Panc1 (cell line): ENCODE data around the gene SUGCT. TPM values are rescaled to one million over a fixed set of nuclear protein-coding genes. Genes with fewer than 3 reads are reported as not detected.

Experiments used
- ATAC-seq: fragments of 200-7000 bp; cut with Tn5 transposase; 2 replicates; pipeline ENCODE4 v1.9.1; 2020; ENCODE audit warnings: mild to moderate bottlenecking, moderate library complexity
- BruUV-seq: library from RNA; stranded (reverse); fragments of 400-500 nt; replicated peaks from 2 replicates; lab custom pipeline; 2021; lab: Mats Ljungman, UMichigan
- CTCF ChIA-PET: fragments of 300-600 bp; sonication (Branson Sonifier 250); formaldehyde crosslinking; loops from one replicate; lab custom pipeline; 2022; ENCODE audit warnings: antibody characterized with exemption; lab: Charles Lee
- POLR2A ChIA-PET: fragments of 300-600 bp; sonication (Branson Sonifier 250); formaldehyde crosslinking; loops from one replicate; lab custom pipeline; 2022; ENCODE audit warnings: antibody characterized with exemption; lab: Charles Lee
- DNase-seq: peaks from one replicate; pipeline ENCODE4 v3.0.0-alpha.2; 2010; ENCODE audit warnings: low read depth, low spot score
- H3K27ac ChIP-seq: 2 replicates; pipeline ENCODE4 v1.5.1; 2011; ENCODE audit warnings: mild to moderate bottlenecking, low read length, inconsistent platforms
- H3K27me3 ChIP-seq: fragments of 200-500 bp; sonication (Bioruptor generic); 2 replicates; pipeline ENCODE4 v1.6.0; 2014; ENCODE audit warnings: low read length, inconsistent platforms; ENCODE audit not compliant: control insufficient read depth, insufficient read depth
- H3K36me3 ChIP-seq: fragments of 200-500 bp; sonication (Bioruptor generic); 2 replicates; pipeline ENCODE4 v1.5.1; 2014; ENCODE audit warnings: inconsistent platforms, mild to moderate bottlenecking, low read length, moderate library complexity; ENCODE audit not compliant: control insufficient read depth, insufficient read depth
- H3K4me1 ChIP-seq: 2 replicates; pipeline ENCODE4 v1.5.1; 2011; ENCODE audit warnings: inconsistent platforms, mild to moderate bottlenecking, low read length, moderate library complexity; ENCODE audit not compliant: control insufficient read depth, insufficient read depth
- H3K4me3 ChIP-seq, 2 experiments: 2 replicates each; pipeline ENCODE4 v1.5.1; 2011 to 2012; ENCODE audit warnings: low read depth in 2 of 2, low read length in 2 of 2, mild to moderate bottlenecking in 2 of 2, inconsistent platforms in 1 of 2, moderate library complexity in 1 of 2
- H3K9me3 ChIP-seq: fragments of 200-500 bp; sonication (Bioruptor generic); 2 replicates; pipeline ENCODE4 v1.5.1; 2014; ENCODE audit warnings: low read depth, mild to moderate bottlenecking, inconsistent platforms, low read length, moderate library complexity; ENCODE audit not compliant: control insufficient read depth, insufficient read depth
- CTCF ChIP-seq: fragments of 450-650 bp; IDR thresholded peaks from 2 replicates; pipeline ENCODE4 v1.5.1; 2017; ENCODE audit warnings: mild to moderate bottlenecking
- POLR2AphosphoS5 ChIP-seq: IDR thresholded peaks from 2 replicates; pipeline ENCODE4 v1.6.1; 2012; ENCODE audit warnings: mild to moderate bottlenecking, low read depth, low read length, moderate library complexity
- SIN3A ChIP-seq: IDR thresholded peaks from 2 replicates; pipeline ENCODE4 v1.6.1; 2012; ENCODE audit warnings: low read depth, mild to moderate bottlenecking, low read length, moderate library complexity, borderline replicate concordance; ENCODE audit not compliant: insufficient read depth
- TCF7L2 ChIP-seq: IDR thresholded peaks from 2 replicates; pipeline ENCODE4 v1.6.1; 2011; ENCODE audit warnings: mild to moderate bottlenecking, low read depth, low read length, inconsistent platforms
- in situ Hi-C: cut with HindIII; loops from 2 replicates; pipeline ENCODE4 v1.10.0; 2016; ENCODE audit warnings: low sequenced_read_pairs, low pct_unique_long_range_greater_than_20kb
- intact Hi-C: fragments of 100-400 bp; cut with micrococcal nuclease; formaldehyde crosslinking; loops from one replicate; pipeline ENCODE4 v1.10.0; 2022; ENCODE audit not compliant: unreplicated experiment
- total RNA-seq: library from RNA; stranded (reverse); gene quantifications from one replicate; pipeline ENCODE4 v1.2.1, GENCODE V29; 2021; ENCODE audit not compliant: unreplicated experiment
- TF ChIP-seq, protein P1 (sequence below), 2 experiments: IDR thresholded peaks; 2 replicates each; pipeline ENCODE4 v1.6.1; 2011 to 2012; ENCODE audit warnings: low read depth in 2 of 2, control low read depth in 1 of 2, low read length in 1 of 2, mild to moderate bottlenecking in 1 of 2, moderate library complexity in 1 of 2; ENCODE audit not compliant: insufficient read depth in 1 of 2

Gene SUGCT
- total RNA-seq, 1 experiment from 2014 or later: 3.1 TPM

DNA sequence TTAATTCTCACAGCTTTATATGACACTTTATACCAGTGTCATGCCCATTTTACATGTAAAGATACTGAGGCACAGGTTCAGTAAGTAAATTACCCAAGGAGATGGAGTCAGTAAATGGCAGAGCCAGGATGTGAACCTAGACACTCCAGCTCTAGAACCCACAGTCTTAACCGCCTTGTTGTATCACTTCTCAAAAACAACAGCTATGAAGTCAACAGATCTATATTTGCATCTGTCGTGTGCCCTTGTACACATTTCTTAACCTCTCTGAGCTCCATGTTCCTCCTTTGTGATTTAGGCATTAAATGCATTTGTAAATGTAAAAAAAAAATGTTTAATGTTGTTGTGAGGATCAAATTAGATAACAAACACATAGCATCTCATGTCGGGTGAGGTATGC is 716.2 kb downstream of the SUGCT start:
- intact Hi-C loops: no loop called here
- ATAC-seq: no peak
- POLR2A ChIA-PET: no interaction called here

GRCh38 chr7:40859076-40859475 is 724.3 kb downstream of the SUGCT start:
- ATAC-seq (no peak), DNase-seq (no peak)
- TF ChIP-seq, protein P1, sequence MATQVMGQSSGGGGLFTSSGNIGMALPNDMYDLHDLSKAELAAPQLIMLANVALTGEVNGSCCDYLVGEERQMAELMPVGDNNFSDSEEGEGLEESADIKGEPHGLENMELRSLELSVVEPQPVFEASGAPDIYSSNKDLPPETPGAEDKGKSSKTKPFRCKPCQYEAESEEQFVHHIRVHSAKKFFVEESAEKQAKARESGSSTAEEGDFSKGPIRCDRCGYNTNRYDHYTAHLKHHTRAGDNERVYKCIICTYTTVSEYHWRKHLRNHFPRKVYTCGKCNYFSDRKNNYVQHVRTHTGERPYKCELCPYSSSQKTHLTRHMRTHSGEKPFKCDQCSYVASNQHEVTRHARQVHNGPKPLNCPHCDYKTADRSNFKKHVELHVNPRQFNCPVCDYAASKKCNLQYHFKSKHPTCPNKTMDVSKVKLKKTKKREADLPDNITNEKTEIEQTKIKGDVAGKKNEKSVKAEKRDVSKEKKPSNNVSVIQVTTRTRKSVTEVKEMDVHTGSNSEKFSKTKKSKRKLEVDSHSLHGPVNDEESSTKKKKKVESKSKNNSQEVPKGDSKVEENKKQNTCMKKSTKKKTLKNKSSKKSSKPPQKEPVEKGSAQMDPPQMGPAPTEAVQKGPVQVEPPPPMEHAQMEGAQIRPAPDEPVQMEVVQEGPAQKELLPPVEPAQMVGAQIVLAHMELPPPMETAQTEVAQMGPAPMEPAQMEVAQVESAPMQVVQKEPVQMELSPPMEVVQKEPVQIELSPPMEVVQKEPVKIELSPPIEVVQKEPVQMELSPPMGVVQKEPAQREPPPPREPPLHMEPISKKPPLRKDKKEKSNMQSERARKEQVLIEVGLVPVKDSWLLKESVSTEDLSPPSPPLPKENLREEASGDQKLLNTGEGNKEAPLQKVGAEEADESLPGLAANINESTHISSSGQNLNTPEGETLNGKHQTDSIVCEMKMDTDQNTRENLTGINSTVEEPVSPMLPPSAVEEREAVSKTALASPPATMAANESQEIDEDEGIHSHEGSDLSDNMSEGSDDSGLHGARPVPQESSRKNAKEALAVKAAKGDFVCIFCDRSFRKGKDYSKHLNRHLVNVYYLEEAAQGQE (IDR thresholded peaks at IDR 0.05; ENCODE audit: insufficient read depth in 1 of 2, low read depth in 2 of 2, low read length in 1 of 2): no peak
- TF ChIP-seq TCF7L2 (no peak), SIN3A (no peak), CTCF (no peak), POLR2AphosphoS5 (no peak)
- H3K27me3 ChIP-seq: no peaks in the 10 kb centered on the region
- H3K27ac ChIP-seq: no peak overlapping the region
- intact Hi-C loops (no loop called here), in situ Hi-C loops (no loop called here)
- no TSS peak for BruUV-seq
- no peaks in the 10 kb centered on the region for H3K36me3 ChIP-seq
- ChIA-PET CTCF (no interaction called here), POLR2A (no interaction called here)
- H3K9me3 ChIP-seq: no peaks in the 10 kb centered on the region
- H3K4me1 ChIP-seq: no peaks in the 10 kb centered on the region
- no peak overlapping the region for H3K4me3 ChIP-seq

More for the DNA sequence above, 716.2 kb downstream of the SUGCT start:
- H3K27me3 ChIP-seq: no peaks in the 10 kb centered on the region
- TF ChIP-seq, protein P1 (IDR thresholded peaks at IDR 0.05; ENCODE audit: insufficient read depth in 1 of 2, low read depth in 2 of 2, low read length in 1 of 2): no peak
- TF ChIP-seq TCF7L2: no peak
- TF ChIP-seq POLR2AphosphoS5: no peak
- TF ChIP-seq SIN3A: no peak
- TF ChIP-seq CTCF: no peak
- no peaks in the 10 kb centered on the region for H3K9me3 ChIP-seq
- H3K4me3 ChIP-seq: no peak overlapping the region
- CTCF ChIA-PET: no interaction called here
- BruUV-seq: no TSS peak
- H3K27ac ChIP-seq: no peak overlapping the region
- in situ Hi-C loops: no loop called here
- H3K4me1 ChIP-seq: no peaks in the 10 kb centered on the region
- H3K36me3 ChIP-seq: no peaks in the 10 kb centered on the region
- no peak for DNase-seq
